ENCODE data around the gene SIN3A. TPM values are rescaled to one million over a fixed set of nuclear protein-coding genes. Genes with fewer than 3 reads are reported as not detected.

SIN3A gene
- total RNA-seq, 2 donors from 2014 or later = 51.4 to 54.3 TPM

DNA sequence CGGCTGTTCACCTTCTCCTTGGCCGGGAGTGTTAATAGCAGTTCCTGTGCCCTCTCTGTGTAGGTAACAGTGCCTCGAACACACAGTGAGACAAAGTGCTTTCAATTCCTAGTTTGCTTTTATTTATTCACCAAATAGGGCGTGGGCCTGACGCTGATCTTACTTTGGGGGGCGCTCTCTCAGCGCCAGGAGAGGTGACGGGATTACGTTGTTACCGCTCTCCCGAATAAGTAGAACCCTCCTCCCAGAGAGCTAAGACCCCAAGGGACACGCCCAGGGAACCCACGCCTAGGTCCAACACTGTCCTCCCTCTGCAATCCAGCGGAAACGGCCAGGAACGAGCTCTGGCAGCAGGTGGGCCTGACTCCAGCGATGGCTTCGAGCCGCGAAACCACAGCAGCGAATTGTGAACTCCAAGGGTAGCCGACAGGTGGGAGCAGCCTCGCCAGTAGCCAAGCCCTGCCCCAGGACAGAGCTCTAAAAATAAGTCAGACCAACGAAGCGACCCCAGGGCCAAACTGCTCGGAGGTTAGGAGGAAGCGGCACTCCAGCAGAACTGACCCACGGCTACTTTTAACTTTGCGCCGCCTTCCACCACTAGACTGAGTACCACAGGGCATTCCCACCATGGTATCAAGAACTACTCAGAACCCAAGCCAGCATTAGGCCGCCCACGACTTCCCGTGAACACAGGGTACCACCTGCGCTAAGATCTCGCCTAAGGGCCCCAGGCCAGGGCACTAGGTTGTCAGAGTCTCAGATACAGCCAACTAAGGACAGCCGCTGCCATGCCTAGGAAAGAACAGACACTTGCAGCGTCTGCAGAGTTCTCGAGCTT is 1.6 kb upstream of the SIN3A start:
- Histone ChIP-seq H3K4me3 (peak overlapping the region; percentile 87), H3K4me1 (peaks cover 6% of the 10 kb centered on the region), H3K36me3 (no peaks in the 10 kb centered on the region), H3K27ac (peak overlapping the region; percentile 95), H3K27me3 (no peaks in the 10 kb centered on the region), H3K9me3 (no peaks in the 10 kb centered on the region), H3K9ac (ENCODE audit: low read depth in 2 of 2, low read length in 2 of 2) (peak overlapping the region; percentile 81 to 100)
- peak; percentile 58 for DNase-seq
- intact Hi-C loops (cut with DNase I) = no loop called here
- TF ChIP-seq, protein P1, sequence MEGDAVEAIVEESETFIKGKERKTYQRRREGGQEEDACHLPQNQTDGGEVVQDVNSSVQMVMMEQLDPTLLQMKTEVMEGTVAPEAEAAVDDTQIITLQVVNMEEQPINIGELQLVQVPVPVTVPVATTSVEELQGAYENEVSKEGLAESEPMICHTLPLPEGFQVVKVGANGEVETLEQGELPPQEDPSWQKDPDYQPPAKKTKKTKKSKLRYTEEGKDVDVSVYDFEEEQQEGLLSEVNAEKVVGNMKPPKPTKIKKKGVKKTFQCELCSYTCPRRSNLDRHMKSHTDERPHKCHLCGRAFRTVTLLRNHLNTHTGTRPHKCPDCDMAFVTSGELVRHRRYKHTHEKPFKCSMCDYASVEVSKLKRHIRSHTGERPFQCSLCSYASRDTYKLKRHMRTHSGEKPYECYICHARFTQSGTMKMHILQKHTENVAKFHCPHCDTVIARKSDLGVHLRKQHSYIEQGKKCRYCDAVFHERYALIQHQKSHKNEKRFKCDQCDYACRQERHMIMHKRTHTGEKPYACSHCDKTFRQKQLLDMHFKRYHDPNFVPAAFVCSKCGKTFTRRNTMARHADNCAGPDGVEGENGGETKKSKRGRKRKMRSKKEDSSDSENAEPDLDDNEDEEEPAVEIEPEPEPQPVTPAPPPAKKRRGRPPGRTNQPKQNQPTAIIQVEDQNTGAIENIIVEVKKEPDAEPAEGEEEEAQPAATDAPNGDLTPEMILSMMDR (IDR thresholded peaks at IDR 0.05) = no peak

DNA sequence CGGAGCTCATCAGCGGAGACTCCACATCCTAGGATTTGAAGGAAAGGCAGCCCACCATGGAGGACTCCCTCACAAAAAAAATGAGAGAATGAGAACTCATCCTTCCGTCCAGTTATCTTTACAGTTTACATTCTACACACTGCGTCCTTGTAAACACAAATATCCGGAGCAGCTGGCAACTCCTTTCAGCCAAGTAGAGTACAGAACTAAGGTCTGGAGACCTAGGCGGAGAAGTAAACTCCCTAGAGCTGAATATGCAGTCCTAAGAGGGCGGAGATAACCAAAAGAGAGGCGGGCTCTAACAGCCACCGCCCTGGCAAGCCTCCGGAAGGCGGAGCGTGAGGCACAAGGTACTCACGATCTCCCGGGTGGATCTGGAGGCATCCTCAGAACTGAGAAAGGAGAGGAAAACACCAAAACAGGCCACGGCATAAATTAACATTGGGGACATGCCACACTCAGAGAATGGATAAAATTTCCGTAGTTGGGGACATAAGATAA is 924 bp upstream of the SIN3A start:
- H3K27ac ChIP-seq = peak overlapping the region; percentile 95
- H3K27me3 ChIP-seq = no peaks in the 10 kb centered on the region
- peaks cover 6% of the 10 kb centered on the region for H3K4me1 ChIP-seq
- peak; percentile 94 for DNase-seq
- peak overlapping the region; percentile 87 for H3K4me3 ChIP-seq
- no peaks in the 10 kb centered on the region for H3K36me3 ChIP-seq
- H3K9me3 ChIP-seq = no peaks in the 10 kb centered on the region
- intact Hi-C loops (cut with DNase I) = no loop called here
- TF ChIP-seq, protein P1 (IDR thresholded peaks at IDR 0.05) = no peak
- H3K9ac ChIP-seq (ENCODE audit: low read depth in 2 of 2, low read length in 2 of 2) = peak overlapping the region; percentile 81 to 100

DNA sequence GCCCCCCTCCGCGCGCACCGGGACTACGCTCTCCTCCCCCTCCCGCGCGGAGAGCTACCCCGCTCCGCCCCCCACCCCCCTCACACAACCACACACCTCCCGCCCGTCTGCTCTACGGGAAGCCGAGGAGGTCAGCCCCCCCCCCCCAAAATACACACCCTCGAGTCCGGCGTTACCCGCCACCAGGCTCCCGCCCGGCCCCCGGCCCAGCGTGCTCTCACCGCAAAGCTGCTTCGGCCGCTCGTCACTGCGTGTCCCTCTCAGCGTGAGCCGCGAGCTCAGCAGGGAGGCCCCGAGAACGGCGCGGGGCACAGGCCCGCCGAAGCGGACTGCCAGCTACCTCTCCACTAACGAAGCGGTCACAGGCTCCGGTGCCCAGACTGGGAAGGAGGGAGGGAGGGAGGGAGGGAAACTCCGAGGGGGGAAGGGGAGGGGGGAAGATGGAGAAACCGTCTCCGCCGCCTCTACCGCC is 252 bp downstream of the SIN3A start:
- no peak for DNase-seq
- H3K4me1 ChIP-seq = peaks cover 9% of the 10 kb centered on the region
- peak overlapping the region; percentile 73 to 86 for H3K9ac ChIP-seq (ENCODE audit: low read depth in 2 of 2, low read length in 2 of 2)
- H3K36me3 ChIP-seq = no peaks in the 10 kb centered on the region
- intact Hi-C loops (cut with DNase I) = no loop called here
- no peaks in the 10 kb centered on the region for H3K27me3 ChIP-seq
- TF ChIP-seq, protein P1 (IDR thresholded peaks at IDR 0.05) = no peak
- H3K9me3 ChIP-seq = no peaks in the 10 kb centered on the region
- H3K27ac ChIP-seq = peak overlapping the region; percentile 95
- H3K4me3 ChIP-seq = peak overlapping the region; percentile 52

DNA sequence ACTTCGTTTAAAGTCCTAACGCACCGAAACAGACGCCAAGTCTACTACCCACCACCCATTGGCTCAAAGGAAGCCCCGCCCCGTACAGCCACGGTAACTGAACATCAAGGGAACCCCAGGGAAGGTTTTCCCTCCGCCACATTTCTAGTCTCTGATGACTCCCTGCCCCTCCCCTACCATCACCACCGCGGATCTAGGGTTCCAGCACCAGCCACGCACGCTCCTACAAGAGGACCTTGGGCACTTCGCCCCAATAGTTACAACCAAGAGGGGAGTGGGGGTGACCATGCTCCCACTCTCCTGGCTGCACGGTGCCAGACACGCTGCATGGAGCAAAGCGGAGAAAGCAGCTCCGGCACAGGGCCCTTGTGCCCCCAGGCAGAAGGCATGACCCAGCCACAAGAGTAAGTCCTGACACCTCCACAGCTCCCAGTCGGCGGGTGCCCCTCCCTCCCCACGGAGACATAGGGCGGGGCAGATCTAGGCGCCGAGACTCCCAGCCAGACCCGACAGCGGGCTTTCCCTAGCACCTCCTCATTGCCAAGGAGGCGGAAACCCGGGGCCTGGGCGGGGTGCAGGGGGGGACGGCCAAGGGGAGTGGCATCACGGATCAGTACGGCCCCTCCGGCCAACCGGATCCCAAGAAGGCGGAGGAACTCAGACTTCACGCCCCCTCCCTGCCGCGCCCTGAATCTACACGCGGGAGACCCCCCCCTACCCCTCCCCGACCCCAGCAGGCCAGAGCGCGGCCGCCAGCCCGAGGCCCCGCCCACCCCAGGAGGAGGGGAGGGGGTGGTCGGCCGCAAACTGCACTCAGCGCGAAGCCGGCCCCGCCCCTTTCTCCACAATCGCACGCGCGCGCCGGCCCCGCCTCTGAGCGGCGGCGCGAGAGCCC is 936 bp downstream of the SIN3A start:
- intact Hi-C loops (cut with DNase I) = no loop called here
- no peaks in the 10 kb centered on the region for H3K36me3 ChIP-seq
- H3K9ac ChIP-seq (ENCODE audit: low read depth in 2 of 2, low read length in 2 of 2) = peak overlapping the region; percentile 69 to 93
- peak overlapping the region; percentile 52 for H3K4me3 ChIP-seq
- H3K9me3 ChIP-seq = no peaks in the 10 kb centered on the region
- TF ChIP-seq, protein P1 (IDR thresholded peaks at IDR 0.05) = no peak
- H3K4me1 ChIP-seq = peaks cover 9% of the 10 kb centered on the region
- H3K27me3 ChIP-seq = no peaks in the 10 kb centered on the region
- DNase-seq = peak; percentile 99
- peak overlapping the region; percentile 95 for H3K27ac ChIP-seq

Measured in colonic mucosa (tissue), 4 donors.